MM.1S (cell line): Measurements from ENCODE around the gene PSMA2.

Source experiments
- CTCF ChIP-seq: fragments of 300-600 bp; sonication (generic); IDR thresholded peaks from 2 replicates; pipeline ENCODE4 v1.5.1; 2016; ENCODE audit warnings: antibody characterized with exemption, low read length, mixed read lengths
- EZH2 ChIP-seq: fragments of 300-600 bp; sonication (generic); optimal IDR thresholded peaks from 2 replicates; pipeline ENCODE3; 2017; ENCODE audit warnings: low read depth, mild to moderate bottlenecking, antibody characterized with exemption, low read length, mixed read lengths
- EZH2phosphoT487 ChIP-seq: fragments of 300-600 bp; sonication (generic); IDR thresholded peaks from 2 replicates; pipeline ENCODE4 v1.6.1; 2018; ENCODE audit warnings: antibody characterized with exemption, low read length

GRCh38 chr7:42878303-42878702 is 53.7 kb downstream of the PSMA2 start:
- TF ChIP-seq EZH2 (no peak), CTCF (no peak), EZH2phosphoT487 (no peak)
